HEK293 (cell line): ENCODE measurements around the gene TIMD4.

Experiments used
- CTCF ChIA-PET: fragments of 350-600 bp; formaldehyde crosslinking; extraction: SDS; loops from one replicate; lab custom pipeline; 2021; ENCODE audit warnings: antibody characterized with exemption; lab: Yijun Ruan, JAX
- POLR2A ChIA-PET: fragments of 300-600 bp; formaldehyde crosslinking; extraction: SDS; loops from one replicate; lab custom pipeline; 2020; ENCODE audit warnings: antibody characterized with exemption, inconsistent platforms; lab: Yijun Ruan, JAX
- H3K27ac ChIP-seq: fragments of 200-500 bp; sonication (Bioruptor generic); 2 replicates; pipeline ENCODE4 v1.5.1; 2014; ENCODE audit warnings: low read depth, low read length, control low read depth, inconsistent platforms; ENCODE audit errors: extremely low read depth
- H3K36me3 ChIP-seq, 2 experiments: fragments of 200-500 bp in 1 of 2; sonication (Bioruptor generic) in 1 of 2; 1 replicate in 1 of 2; 2 replicates in 1 of 2; pipeline ENCODE4 v1.5.1; 2014 to 2017; ENCODE audit warnings: inconsistent platforms in 2 of 2, low read length in 2 of 2; ENCODE audit not compliant: control insufficient read depth in 2 of 2, insufficient read depth in 1 of 2
- H3K4me1 ChIP-seq: fragments of 200-500 bp; sonication (Bioruptor generic); 2 replicates; pipeline ENCODE4 v1.5.1; 2014; ENCODE audit warnings: mild to moderate bottlenecking, low read length, inconsistent platforms; ENCODE audit not compliant: control insufficient read depth, insufficient read depth
- H3K4me3 ChIP-seq: 2 replicates; pipeline ENCODE4 v1.5.1; 2011; ENCODE audit warnings: low read depth, mild to moderate bottlenecking, control low read depth, low read length, moderate library complexity
- H3K9me3 ChIP-seq: fragments of 200-500 bp; sonication (Bioruptor generic); 2 replicates; pipeline ENCODE4 v1.5.1; 2014; ENCODE audit warnings: low read depth, low read length, inconsistent platforms; ENCODE audit not compliant: control insufficient read depth, insufficient read depth
- EGR2 ChIP-seq: fragments of 450-650 bp; formaldehyde crosslinking; IDR thresholded peaks from 2 replicates; pipeline ENCODE4 v1.5.1; 2016; ENCODE audit warnings: low read depth, missing biosample characterization, missing genetic modification characterization
- GLI4 ChIP-seq: fragments of 450-650 bp; formaldehyde crosslinking; IDR thresholded peaks from 2 replicates; pipeline ENCODE4 v1.5.1; 2016; ENCODE audit warnings: missing biosample characterization, missing genetic modification characterization
- HOXD13 ChIP-seq: sonication (generic); formaldehyde crosslinking; IDR thresholded peaks from 2 replicates; pipeline ENCODE4 v1.8.0; 2022; ENCODE audit warnings: missing genetic modification reagents, borderline replicate concordance
- SCRT2 ChIP-seq: fragments of 450-650 bp; formaldehyde crosslinking; IDR thresholded peaks from 2 replicates; pipeline ENCODE4 v1.5.1; 2016; ENCODE audit warnings: missing biosample characterization, missing genetic modification characterization
- SP7 ChIP-seq: fragments of 450-650 bp; formaldehyde crosslinking; IDR thresholded peaks from 2 replicates; pipeline ENCODE4 v1.5.1; 2016; ENCODE audit warnings: missing biosample characterization, missing genetic modification characterization
- TCF7L2 ChIP-seq: IDR thresholded peaks from 2 replicates; pipeline ENCODE4 v1.6.1; 2011; ENCODE audit warnings: low read depth, mild to moderate bottlenecking, inconsistent platforms, low read length, moderate library complexity, borderline replicate concordance
- TRIM28 ChIP-seq: IDR thresholded peaks from 2 replicates; pipeline ENCODE4 v1.6.1; 2011; ENCODE audit warnings: low read length, control low read depth, borderline replicate concordance
- WT1 ChIP-seq: fragments of 450-650 bp; formaldehyde crosslinking; IDR thresholded peaks from 2 replicates; pipeline ENCODE4 v1.5.1; 2016; ENCODE audit warnings: missing biosample characterization, missing genetic modification characterization
- ZNF133 ChIP-seq: fragments of 450-650 bp; formaldehyde crosslinking; IDR thresholded peaks from 2 replicates; pipeline ENCODE4 v1.5.1; 2016; ENCODE audit warnings: missing biosample characterization, missing genetic modification characterization
- ZNF169 ChIP-seq: fragments of 450-650 bp; formaldehyde crosslinking; IDR thresholded peaks from 2 replicates; pipeline ENCODE4 v1.5.1; 2016; ENCODE audit warnings: missing biosample characterization, missing genetic modification characterization
- ZNF24 ChIP-seq: fragments of 450-650 bp; formaldehyde crosslinking; IDR thresholded peaks from 2 replicates; pipeline ENCODE4 v1.5.1; 2016; ENCODE audit warnings: missing biosample characterization, missing genetic modification characterization
- ZNF292 ChIP-seq: fragments of 450-650 bp; formaldehyde crosslinking; IDR thresholded peaks from 2 replicates; pipeline ENCODE4 v1.5.1; 2016; ENCODE audit warnings: low read depth, missing biosample characterization, missing genetic modification characterization, borderline replicate concordance
- ZNF302 ChIP-seq: fragments of 450-650 bp; formaldehyde crosslinking; IDR thresholded peaks from 2 replicates; pipeline ENCODE4 v1.5.1; 2016; ENCODE audit warnings: missing biosample characterization, missing genetic modification characterization, low read depth
- ZNF311 ChIP-seq: fragments of 450-650 bp; formaldehyde crosslinking; IDR thresholded peaks from 2 replicates; pipeline ENCODE4 v1.5.1; 2017; ENCODE audit warnings: missing biosample characterization, missing genetic modification characterization, borderline replicate concordance
- ZNF426 ChIP-seq: fragments of 450-650 bp; formaldehyde crosslinking; IDR thresholded peaks from 2 replicates; pipeline ENCODE4 v1.5.1; 2017; ENCODE audit warnings: missing biosample characterization, missing genetic modification characterization, mild to moderate bottlenecking, inconsistent platforms, moderate library complexity
- ZNF544 ChIP-seq: fragments of 450-650 bp; formaldehyde crosslinking; IDR thresholded peaks from 2 replicates; pipeline ENCODE4 v1.5.0; 2017; ENCODE audit warnings: missing biosample characterization, missing genetic modification characterization
- ZNF549 ChIP-seq: fragments of 450-650 bp; IDR thresholded peaks from 2 replicates; pipeline ENCODE4 v1.5.1; 2018; ENCODE audit warnings: missing biosample characterization, missing genetic modification characterization, mild to moderate bottlenecking, inconsistent platforms, moderate library complexity
- ZNF558 ChIP-seq: fragments of 450-650 bp; formaldehyde crosslinking; IDR thresholded peaks from 2 replicates; pipeline ENCODE4 v1.5.1; 2016; ENCODE audit warnings: missing biosample characterization, missing genetic modification characterization
- ZNF600 ChIP-seq: fragments of 450-650 bp; formaldehyde crosslinking; IDR thresholded peaks from 2 replicates; pipeline ENCODE4 v1.5.1; 2016; ENCODE audit warnings: missing biosample characterization, missing genetic modification characterization
- ZNF777 ChIP-seq: fragments of 450-650 bp; formaldehyde crosslinking; IDR thresholded peaks from 2 replicates; pipeline ENCODE4 v1.5.1; 2017; ENCODE audit warnings: missing biosample characterization, missing genetic modification characterization, borderline replicate concordance
- ZNF830 ChIP-seq: fragments of 450-650 bp; IDR thresholded peaks from 2 replicates; pipeline ENCODE4 v1.5.0; 2018; ENCODE audit warnings: missing biosample characterization, missing genetic modification characterization, low read depth, mild to moderate bottlenecking, moderate library complexity
- TF ChIP-seq, protein P1 (sequence below): fragments of 450-650 bp; formaldehyde crosslinking; IDR thresholded peaks from 2 replicates; pipeline ENCODE4 v1.5.1; 2016; ENCODE audit warnings: missing biosample characterization, missing genetic modification characterization
- TF ChIP-seq, protein P2 (sequence below): fragments of 450-650 bp; formaldehyde crosslinking; IDR thresholded peaks from 2 replicates; pipeline ENCODE4 v1.5.1; 2016; ENCODE audit warnings: missing biosample characterization, missing genetic modification characterization
- TF ChIP-seq, protein P3 (sequence below): fragments of 450-650 bp; formaldehyde crosslinking; IDR thresholded peaks from 2 replicates; pipeline ENCODE4 v1.5.1; 2016; ENCODE audit warnings: missing biosample characterization, missing genetic modification characterization
- TF ChIP-seq, protein P4 (sequence below): fragments of 450-650 bp; formaldehyde crosslinking; IDR thresholded peaks from 2 replicates; pipeline ENCODE4 v1.5.0; 2017; ENCODE audit warnings: missing biosample characterization, missing genetic modification characterization, borderline replicate concordance
- TF ChIP-seq, protein P5 (sequence below): fragments of 450-650 bp; formaldehyde crosslinking; IDR thresholded peaks from 2 replicates; pipeline ENCODE4 v1.5.1; 2017; ENCODE audit warnings: missing biosample characterization, missing genetic modification characterization

The TIMD4 gene

DNA sequence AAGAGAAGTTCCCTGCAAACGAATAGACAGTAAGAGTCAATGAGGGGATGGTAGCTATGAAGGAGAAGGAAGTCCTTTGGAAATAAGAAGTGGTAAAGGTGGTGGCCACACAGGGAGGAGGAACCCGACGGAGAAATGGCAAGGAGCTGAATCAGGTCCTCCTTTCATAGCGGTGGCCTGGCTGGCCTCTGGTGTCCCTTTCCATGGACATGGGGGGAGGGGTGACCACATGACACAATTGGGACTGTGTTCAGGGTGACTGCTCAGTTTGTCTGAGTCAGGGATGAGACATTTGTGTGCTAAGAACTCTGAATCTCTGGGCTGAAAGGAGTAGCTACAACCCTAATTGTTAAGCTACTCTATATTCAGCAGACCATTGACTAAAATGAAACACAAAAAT, 28.7 kb upstream of the TIMD4 start:
- no peaks in the 10 kb centered on the region for H3K4me1 ChIP-seq
- ChIA-PET CTCF (interaction anchor here (0.6 kb wide), 1 partner anchor 1540 kb away, joined by 4 read pairs; no protein-coding TSS in a partner anchor), POLR2A (no interaction called here)
- TF ChIP-seq, protein P1, sequence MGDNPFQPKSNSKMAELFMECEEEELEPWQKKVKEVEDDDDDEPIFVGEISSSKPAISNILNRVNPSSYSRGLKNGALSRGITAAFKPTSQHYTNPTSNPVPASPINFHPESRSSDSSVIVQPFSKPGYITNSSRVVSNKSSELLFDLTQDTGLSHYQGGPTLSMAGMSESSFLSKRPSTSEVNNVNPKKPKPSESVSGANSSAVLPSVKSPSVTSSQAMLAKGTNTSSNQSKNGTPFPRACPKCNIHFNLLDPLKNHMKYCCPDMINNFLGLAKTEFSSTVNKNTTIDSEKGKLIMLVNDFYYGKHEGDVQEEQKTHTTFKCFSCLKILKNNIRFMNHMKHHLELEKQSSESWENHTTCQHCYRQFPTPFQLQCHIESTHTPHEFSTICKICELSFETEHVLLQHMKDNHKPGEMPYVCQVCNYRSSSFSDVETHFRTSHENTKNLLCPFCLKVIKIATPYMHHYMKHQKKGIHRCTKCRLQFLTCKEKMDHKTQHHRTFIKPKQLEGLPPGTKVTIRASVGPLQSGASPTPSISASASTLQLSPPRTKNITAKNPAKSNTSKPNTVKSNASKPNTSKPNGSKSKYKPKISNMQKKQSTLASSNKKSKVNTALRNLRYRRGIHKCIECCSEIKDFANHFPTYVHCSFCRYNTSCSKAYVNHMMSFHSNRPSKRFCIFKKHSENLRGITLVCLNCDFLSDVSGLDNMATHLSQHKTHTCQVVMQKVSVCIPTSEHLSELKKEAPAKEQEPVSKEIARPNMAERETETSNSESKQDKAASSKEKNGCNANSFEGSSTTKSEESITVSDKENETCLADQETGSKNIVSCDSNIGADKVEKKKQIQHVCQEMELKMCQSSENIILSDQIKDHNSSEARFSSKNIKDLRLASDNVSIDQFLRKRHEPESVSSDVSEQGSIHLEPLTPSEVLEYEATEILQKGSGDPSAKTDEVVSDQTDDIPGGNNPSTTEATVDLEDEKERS (tag by site-specific recombination) = no peak
- TF ChIP-seq, protein P2, sequence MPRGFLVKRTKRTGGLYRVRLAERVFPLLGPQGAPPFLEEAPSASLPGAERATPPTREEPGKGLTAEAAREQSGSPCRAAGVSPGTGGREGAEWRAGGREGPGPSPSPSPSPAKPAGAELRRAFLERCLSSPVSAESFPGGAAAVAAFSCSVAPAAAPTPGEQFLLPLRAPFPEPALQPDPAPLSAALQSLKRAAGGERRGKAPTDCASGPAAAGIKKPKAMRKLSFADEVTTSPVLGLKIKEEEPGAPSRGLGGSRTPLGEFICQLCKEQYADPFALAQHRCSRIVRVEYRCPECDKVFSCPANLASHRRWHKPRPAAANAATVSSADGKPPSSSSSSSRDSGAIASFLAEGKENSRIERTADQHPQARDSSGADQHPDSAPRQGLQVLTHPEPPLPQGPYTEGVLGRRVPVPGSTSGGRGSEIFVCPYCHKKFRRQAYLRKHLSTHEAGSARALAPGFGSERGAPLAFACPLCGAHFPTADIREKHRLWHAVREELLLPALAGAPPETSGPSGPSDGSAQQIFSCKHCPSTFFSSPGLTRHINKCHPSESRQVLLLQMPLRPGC (tag by site-specific recombination) = no peak
- TF ChIP-seq ZNF24 (no peak), ZNF169 (tag by site-specific recombination) (no peak), ZNF133 (tag by site-specific recombination) (no peak), ZNF292 (tag by site-specific recombination) (no peak), ZNF311 (tag by site-specific recombination) (no peak), ZNF777 (tag by site-specific recombination) (no peak), ZNF600 (tag by site-specific recombination) (no peak), ZNF558 (tag by site-specific recombination) (no peak)
- TF ChIP-seq, protein P3, sequence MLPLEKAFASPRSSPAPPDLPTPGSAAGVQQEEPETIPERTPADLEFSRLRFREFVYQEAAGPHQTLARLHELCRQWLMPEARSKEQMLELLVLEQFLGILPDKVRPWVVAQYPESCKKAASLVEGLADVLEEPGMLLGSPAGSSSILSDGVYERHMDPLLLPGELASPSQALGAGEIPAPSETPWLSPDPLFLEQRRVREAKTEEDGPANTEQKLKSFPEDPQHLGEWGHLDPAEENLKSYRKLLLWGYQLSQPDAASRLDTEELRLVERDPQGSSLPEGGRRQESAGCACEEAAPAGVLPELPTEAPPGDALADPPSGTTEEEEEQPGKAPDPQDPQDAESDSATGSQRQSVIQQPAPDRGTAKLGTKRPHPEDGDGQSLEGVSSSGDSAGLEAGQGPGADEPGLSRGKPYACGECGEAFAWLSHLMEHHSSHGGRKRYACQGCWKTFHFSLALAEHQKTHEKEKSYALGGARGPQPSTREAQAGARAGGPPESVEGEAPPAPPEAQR (tag by site-specific recombination) = no peak
- TF ChIP-seq, protein P4, sequence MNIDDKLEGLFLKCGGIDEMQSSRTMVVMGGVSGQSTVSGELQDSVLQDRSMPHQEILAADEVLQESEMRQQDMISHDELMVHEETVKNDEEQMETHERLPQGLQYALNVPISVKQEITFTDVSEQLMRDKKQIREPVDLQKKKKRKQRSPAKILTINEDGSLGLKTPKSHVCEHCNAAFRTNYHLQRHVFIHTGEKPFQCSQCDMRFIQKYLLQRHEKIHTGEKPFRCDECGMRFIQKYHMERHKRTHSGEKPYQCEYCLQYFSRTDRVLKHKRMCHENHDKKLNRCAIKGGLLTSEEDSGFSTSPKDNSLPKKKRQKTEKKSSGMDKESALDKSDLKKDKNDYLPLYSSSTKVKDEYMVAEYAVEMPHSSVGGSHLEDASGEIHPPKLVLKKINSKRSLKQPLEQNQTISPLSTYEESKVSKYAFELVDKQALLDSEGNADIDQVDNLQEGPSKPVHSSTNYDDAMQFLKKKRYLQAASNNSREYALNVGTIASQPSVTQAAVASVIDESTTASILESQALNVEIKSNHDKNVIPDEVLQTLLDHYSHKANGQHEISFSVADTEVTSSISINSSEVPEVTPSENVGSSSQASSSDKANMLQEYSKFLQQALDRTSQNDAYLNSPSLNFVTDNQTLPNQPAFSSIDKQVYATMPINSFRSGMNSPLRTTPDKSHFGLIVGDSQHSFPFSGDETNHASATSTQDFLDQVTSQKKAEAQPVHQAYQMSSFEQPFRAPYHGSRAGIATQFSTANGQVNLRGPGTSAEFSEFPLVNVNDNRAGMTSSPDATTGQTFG (tag by site-specific recombination) = no peak
- no peaks in the 10 kb centered on the region for H3K9me3 ChIP-seq
- H3K4me3 ChIP-seq = no peak overlapping the region
- H3K27ac ChIP-seq = no peak overlapping the region
- no peaks in the 10 kb centered on the region for H3K36me3 ChIP-seq

DNA sequence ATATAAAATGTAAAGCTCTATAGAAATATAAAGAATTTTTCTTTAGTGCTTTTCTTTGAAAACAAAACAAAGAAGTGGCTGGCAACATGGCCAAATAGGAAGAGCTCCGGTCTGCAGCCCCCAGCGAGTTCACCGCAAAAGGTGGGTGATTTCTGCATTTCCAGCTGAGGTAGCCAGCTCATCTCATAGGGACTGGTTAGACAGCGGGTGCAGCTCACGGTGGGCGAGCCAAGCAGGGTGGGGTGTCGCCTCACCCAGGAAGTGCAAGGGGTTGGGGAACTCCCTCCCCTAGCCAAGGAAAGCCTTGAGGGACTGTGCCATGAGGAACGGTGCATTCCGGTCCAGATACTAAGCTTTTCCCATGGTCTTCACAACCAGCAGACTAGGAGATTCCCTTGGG, 21.0 kb upstream of the TIMD4 start:
- H3K4me1 ChIP-seq = no peaks in the 10 kb centered on the region
- H3K27ac ChIP-seq = no peak overlapping the region
- ChIA-PET POLR2A (no interaction called here), CTCF (no interaction called here)
- H3K4me3 ChIP-seq = no peak overlapping the region
- H3K36me3 ChIP-seq = no peaks in the 10 kb centered on the region
- no peaks in the 10 kb centered on the region for H3K9me3 ChIP-seq
- TF ChIP-seq ZNF426 (tag by site-specific recombination) (no peak), WT1 (tag by site-specific recombination) (no peak), ZNF830 (tag by site-specific recombination) (no peak), ZNF302 (no peak), SP7 (no peak), ZNF544 (tag by site-specific recombination) (no peak), TCF7L2 (no peak), HOXD13 (no peak), EGR2 (tag by site-specific recombination) (no peak), ZNF549 (tag by site-specific recombination) (no peak), GLI4 (tag by site-specific recombination) (no peak), SCRT2 (tag by site-specific recombination) (no peak), TRIM28 (no peak)
- TF ChIP-seq, protein P5, sequence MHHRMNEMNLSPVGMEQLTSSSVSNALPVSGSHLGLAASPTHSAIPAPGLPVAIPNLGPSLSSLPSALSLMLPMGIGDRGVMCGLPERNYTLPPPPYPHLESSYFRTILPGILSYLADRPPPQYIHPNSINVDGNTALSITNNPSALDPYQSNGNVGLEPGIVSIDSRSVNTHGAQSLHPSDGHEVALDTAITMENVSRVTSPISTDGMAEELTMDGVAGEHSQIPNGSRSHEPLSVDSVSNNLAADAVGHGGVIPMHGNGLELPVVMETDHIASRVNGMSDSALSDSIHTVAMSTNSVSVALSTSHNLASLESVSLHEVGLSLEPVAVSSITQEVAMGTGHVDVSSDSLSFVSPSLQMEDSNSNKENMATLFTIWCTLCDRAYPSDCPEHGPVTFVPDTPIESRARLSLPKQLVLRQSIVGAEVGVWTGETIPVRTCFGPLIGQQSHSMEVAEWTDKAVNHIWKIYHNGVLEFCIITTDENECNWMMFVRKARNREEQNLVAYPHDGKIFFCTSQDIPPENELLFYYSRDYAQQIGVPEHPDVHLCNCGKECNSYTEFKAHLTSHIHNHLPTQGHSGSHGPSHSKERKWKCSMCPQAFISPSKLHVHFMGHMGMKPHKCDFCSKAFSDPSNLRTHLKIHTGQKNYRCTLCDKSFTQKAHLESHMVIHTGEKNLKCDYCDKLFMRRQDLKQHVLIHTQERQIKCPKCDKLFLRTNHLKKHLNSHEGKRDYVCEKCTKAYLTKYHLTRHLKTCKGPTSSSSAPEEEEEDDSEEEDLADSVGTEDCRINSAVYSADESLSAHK (tag by site-specific recombination) = no peak
